NT2/D1 (cell line): ENCODE measurements around the gene RAPGEF4.

Experiments
- YY1 ChIP-seq: IDR thresholded peaks from 2 replicates; pipeline ENCODE4 v1.6.1; 2011; ENCODE audit not compliant: insufficient read length, insufficient read depth
- ZNF274 ChIP-seq: IDR thresholded peaks from 2 replicates; pipeline ENCODE4 v1.6.1; 2011; ENCODE audit warnings: mild to moderate bottlenecking, low read depth, low read length

DNA sequence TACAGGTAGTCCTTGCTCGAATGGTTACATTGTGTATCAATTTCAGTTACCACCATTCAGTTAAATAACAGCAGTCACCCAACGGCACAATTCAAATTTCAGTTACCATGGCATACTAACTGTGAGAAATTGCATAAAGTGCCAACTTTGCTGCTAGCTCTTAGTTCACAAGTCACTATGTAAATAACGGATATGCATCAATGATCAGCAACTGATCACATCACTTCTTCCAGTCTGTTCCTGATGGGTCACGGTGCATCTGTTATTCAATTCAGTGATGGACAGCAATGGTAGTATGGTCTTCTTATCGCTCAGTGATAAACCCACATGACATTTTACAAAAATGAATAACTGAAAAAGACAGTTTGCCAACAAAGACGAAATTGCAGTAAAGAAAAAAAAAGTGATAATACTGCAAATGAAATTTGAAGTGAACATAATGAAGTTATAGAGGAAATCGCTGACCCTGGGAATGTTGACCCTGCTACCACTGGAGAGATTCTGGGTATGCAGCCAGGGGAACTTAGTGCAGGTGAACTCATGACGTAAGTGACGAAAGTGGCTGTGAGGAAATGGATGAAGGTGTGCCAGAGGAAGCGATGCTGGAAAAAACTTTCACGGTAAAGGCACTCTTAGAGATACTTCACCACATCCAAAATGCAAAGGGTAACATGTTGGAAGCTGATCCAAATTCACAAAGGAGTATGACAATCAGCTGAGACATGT lies 25.9 kb upstream of the RAPGEF4 start:
- no peak for TF ChIP-seq YY1
- TF ChIP-seq ZNF274: no peak
